Tibial artery (tissue), 4 donors: Measurements from ENCODE around the gene DPYSL3.

ENCODE experiments used
- DNase-seq, 2 donors: peaks; one replicate each; pipeline ENCODE4 v3.0.0-alpha.2; 2019
- H3K27ac ChIP-seq, 2 donors: fragments of 200-600 bp; sonication (generic) in 1 of 2; 1 replicate in 1 of 2; 2 replicates in 1 of 2; pipeline ENCODE4 v1.5.1; 2018 to 2019; ENCODE audit warnings: mild to moderate bottlenecking in 1 of 2
- H3K27me3 ChIP-seq, 2 donors: fragments of 200-600 bp; sonication (generic) in 1 of 2; one replicate each; pipeline versions ENCODE4 v1.5.1 to v1.6.0; 2016 to 2019
- H3K36me3 ChIP-seq, 3 donors: fragments of 200-600 bp; sonication (generic) in 2 of 3; one replicate each; pipeline ENCODE4 v1.5.1; 2016 to 2019; ENCODE audit warnings: mild to moderate bottlenecking in 2 of 3
- H3K4me1 ChIP-seq, 4 donors: fragments of 200-600 bp; sonication (generic) in 2 of 4; 1 replicate in 3 of 4; 2 replicates in 1 of 4; pipeline ENCODE4 v1.5.1; 2016 to 2019
- H3K4me3 ChIP-seq, 2 donors: fragments of 200-600 bp; sonication (generic) in 1 of 2; 1 replicate in 1 of 2; 2 replicates in 1 of 2; pipeline ENCODE4 v1.5.1; 2018 to 2019; ENCODE audit warnings: mild to moderate bottlenecking in 2 of 2
- H3K9me3 ChIP-seq, 3 donors: fragments of 200-600 bp; sonication (generic) in 1 of 3; one replicate each; pipeline ENCODE4 v1.5.1; 2016 to 2019
- CTCF ChIP-seq, 2 experiments: fragments of 200-600 bp in 1 of 2; fragments of 450-650 bp in 1 of 2; IDR thresholded peaks; one replicate each; pipeline ENCODE4 v1.5.1; 2017 to 2019; ENCODE audit warnings: antibody characterized with exemption in 2 of 2, mild to moderate bottlenecking in 1 of 2, moderate library complexity in 1 of 2
- intact Hi-C: fragments of 100-400 bp; cut with DNase I; formaldehyde crosslinking; loops from one replicate; pipeline ENCODE4 v1.15.0; 2023; ENCODE audit warnings: low total_unique reads

The DPYSL3 gene

GRCh38 chr5:147400126-147400809 is 109.6 kb downstream of the DPYSL3 start:
- Histone ChIP-seq H3K27me3 (no peaks in the 10 kb centered on the region), H3K4me3 (no peak overlapping the region), H3K4me1 (peaks cover 0 to 29% (median 19%) of the 10 kb centered on the region in 4 donors), H3K27ac (peak overlapping the region; percentile 41 to 98), H3K9me3 (no peaks in the 10 kb centered on the region), H3K36me3 (peaks cover 56 to 64% (median 58%) of the 10 kb centered on the region in 3 donors)
- no peak for TF ChIP-seq CTCF (IDR thresholded peaks at IDR 0.05)
- intact Hi-C loops = loop anchor here (5.0 kb wide), 1 partner anchor 52 kb away; no protein-coding TSS in a partner anchor
- DNase-seq = no peak

- intact Hi-C loops = loop anchor here (10.0 kb wide), 1 partner anchor 164 kb away; the partner anchor contains the start of gene STK32A
- Histone ChIP-seq H3K36me3 (peaks cover 65 to 75% (median 68%) of the 10 kb centered on the region in 3 donors), H3K4me1 (peaks cover 0 to 14% (median 9%) of the 10 kb centered on the region in 4 donors), H3K4me3 (no peak overlapping the region), H3K9me3 (no peaks in the 10 kb centered on the region), H3K27me3 (no peaks in the 10 kb centered on the region), H3K27ac (no peak overlapping the region)
- no peak for TF ChIP-seq CTCF (IDR thresholded peaks at IDR 0.05)
- no peak for DNase-seq
Observed at GRCh38 chr5:147398860-147399259, 111.0 kb downstream of the DPYSL3 start.

- peaks cover 68 to 87% (median 78%) of the 10 kb centered on the region in 3 donors for H3K36me3 ChIP-seq
- no peaks in the 10 kb centered on the region for H3K9me3 ChIP-seq
- peaks cover 0 to 2% (median under 1%) of the 10 kb centered on the region in 4 donors for H3K4me1 ChIP-seq
- no peak for DNase-seq
- H3K27ac ChIP-seq = no peak overlapping the region
- no peak for TF ChIP-seq CTCF (IDR thresholded peaks at IDR 0.05)
- H3K27me3 ChIP-seq = no peaks in the 10 kb centered on the region
- intact Hi-C loops = loop anchor here (10.0 kb wide), 1 partner anchor 163 kb away; the partner anchor contains the start of gene STK32A
- no peak overlapping the region for H3K4me3 ChIP-seq
Observed at GRCh38 chr5:147397616-147398015, 112.3 kb downstream of the DPYSL3 start.

- H3K36me3 ChIP-seq = peaks cover 63 to 88% (median 76%) of the 10 kb centered on the region in 3 donors
- no peaks in the 10 kb centered on the region for H3K27me3 ChIP-seq
- intact Hi-C loops = loop anchor here (10.0 kb wide), 1 partner anchor 161 kb away; the partner anchor contains the start of gene STK32A
- TF ChIP-seq CTCF (IDR thresholded peaks at IDR 0.05) = no peak
- H3K4me1 ChIP-seq = no peaks in the 10 kb centered on the region
- peak; percentile 61 to 75 for DNase-seq
- no peak overlapping the region for H3K4me3 ChIP-seq
- H3K27ac ChIP-seq = peak overlapping the region in 1 of 2 donors; percentile 14
- no peaks in the 10 kb centered on the region for H3K9me3 ChIP-seq
Observed at GRCh38 chr5:147396070-147396823, 113.6 kb downstream of the DPYSL3 start.

- no peak overlapping the region for H3K4me3 ChIP-seq
- H3K27ac ChIP-seq = no peak overlapping the region
- peak in 1 of 2 experiments; percentile 32 for TF ChIP-seq CTCF (IDR thresholded peaks at IDR 0.05)
- H3K27me3 ChIP-seq = no peaks in the 10 kb centered on the region
- DNase-seq = no peak
- peaks cover 44 to 72% (median 60%) of the 10 kb centered on the region in 3 donors for H3K36me3 ChIP-seq
- H3K9me3 ChIP-seq = no peaks in the 10 kb centered on the region
- intact Hi-C loops = loop anchor here (5.0 to 10.0 kb wide), 2 partner anchors 159 to 178 kb away; partner anchors contain the start of gene STK32A
- H3K4me1 ChIP-seq = no peaks in the 10 kb centered on the region
Observed at GRCh38 chr5:147393874-147394672, 115.8 kb downstream of the DPYSL3 start.
